GM21447 (cell line): ENCODE results near the gene HSD11B1.

ENCODE experiments used
- ATAC-seq: cut with Tn5 transposase; IDR thresholded peaks from one replicate; pipeline ENCODE4 v1.9.1; 2021; ENCODE audit not compliant: unreplicated experiment

HSD11B1 gene

GRCh38 chr1:209751627-209752231 lies 47.1 kb downstream of the HSD11B1 start:
- peak; percentile 40 for ATAC-seq

- ATAC-seq: no peak
These were observed 48.2 kb downstream of the HSD11B1 start for GRCh38 chr1:209752890-209753289.

GRCh38 chr1:209755256-209755655 lies 50.6 kb downstream of the HSD11B1 start:
- ATAC-seq: no peak

GRCh38 chr1:209755926-209756614 lies 51.4 kb downstream of the HSD11B1 start, which contains the start of gene TRAF3IP3:
TRAF3IP3 (plus strand) TSS chr1:209756053; CDS start chr1:209760040, 3,987 bp downstream.
- ATAC-seq: peak; percentile 66

GRCh38 chr1:209756615-209757445 lies 52.2 kb downstream of the HSD11B1 start:
- peak; percentile 33 for ATAC-seq

GRCh38 chr1:209758400-209758799 lies 53.8 kb downstream of the HSD11B1 start:
- no peak for ATAC-seq

GRCh38 chr1:209759829-209760359 lies 55.2 kb downstream of the HSD11B1 start:
- ATAC-seq: no peak

- ATAC-seq: no peak
These were observed 56.5 kb downstream of the HSD11B1 start for GRCh38 chr1:209761011-209761635.

- ATAC-seq: no peak
These were observed 61.4 kb downstream of the HSD11B1 start for GRCh38 chr1:209766051-209766450.

- ATAC-seq: no peak
These were observed 62.5 kb downstream of the HSD11B1 start for GRCh38 chr1:209767096-209767495.

GRCh38 chr1:209767706-209768105 lies 63.1 kb downstream of the HSD11B1 start:
- ATAC-seq: no peak

- peak; percentile 80 for ATAC-seq
These were observed 63.7 kb downstream of the HSD11B1 start for GRCh38 chr1:209768354-209768774.

- ATAC-seq: peak; percentile 81
These were observed 64.7 kb downstream of the HSD11B1 start for GRCh38 chr1:209769171-209769904.

- ATAC-seq: no peak
These were observed 65.3 kb downstream of the HSD11B1 start for GRCh38 chr1:209769971-209770370.

- no peak for ATAC-seq
These were observed 66.2 kb downstream of the HSD11B1 start for GRCh38 chr1:209770636-209771415.

GRCh38 chr1:209772126-209772525 lies 67.5 kb downstream of the HSD11B1 start:
- no peak for ATAC-seq

GRCh38 chr1:209774592-209774991 lies 69.9 kb downstream of the HSD11B1 start:
- ATAC-seq: peak; percentile 64

GRCh38 chr1:209775678-209776077 lies 71.0 kb downstream of the HSD11B1 start:
- no peak for ATAC-seq

GRCh38 chr1:209777587-209777986 lies 72.9 kb downstream of the HSD11B1 start:
- no peak for ATAC-seq
